AG04449 (cell line): ENCODE results near the gene SLC38A1.

Experiments used
- CTCF ChIA-PET: fragments of 350-600 bp; formaldehyde crosslinking; extraction: SDS; loops from one replicate; lab custom pipeline; 2021; ENCODE audit warnings: antibody characterized with exemption; lab: Yijun Ruan, JAX
- POLR2A ChIA-PET: fragments of 400-600, 350-600 bp; formaldehyde crosslinking; extraction: SDS; loops from one replicate; lab custom pipeline; 2020; ENCODE audit warnings: antibody characterized with exemption, inconsistent platforms; lab: Yijun Ruan, JAX
- DNase-seq: peaks from one replicate; pipeline ENCODE4 v3.0.0-alpha.2; 2010; ENCODE audit warnings: low read depth, low spot score
- H3K4me3 ChIP-seq: 2 replicates; pipeline ENCODE4 v1.5.1; 2011; ENCODE audit warnings: low read depth, mild to moderate bottlenecking, control low read depth, low read length
- CTCF ChIP-seq: IDR thresholded peaks from one replicate; pipeline ENCODE4 v1.5.1; 2011; ENCODE audit warnings: mild to moderate bottlenecking, moderate library complexity, low read length, control low read depth, inconsistent platforms; ENCODE audit not compliant: insufficient read depth; ENCODE audit errors: missing control alignments

Gene SLC38A1

GRCh38 chr12:46230983-46231382, 37.9 kb downstream of the SLC38A1 start:
- ChIA-PET POLR2A (no interaction called here), CTCF (no interaction called here)
- no peak overlapping the region for H3K4me3 ChIP-seq
- DNase-seq: no peak
- TF ChIP-seq CTCF: no peak

GRCh38 chr12:46230306-46230705, 38.5 kb downstream of the SLC38A1 start:
- ChIA-PET POLR2A (no interaction called here), CTCF (no interaction called here)
- no peak for DNase-seq
- TF ChIP-seq CTCF: no peak
- no peak overlapping the region for H3K4me3 ChIP-seq

- DNase-seq: no peak
- TF ChIP-seq CTCF: no peak
- H3K4me3 ChIP-seq: no peak overlapping the region
- ChIA-PET POLR2A (no interaction called here), CTCF (interaction anchor here (0.9 kb wide), 1 partner anchor 10 kb away, joined by 6 read pairs; no protein-coding TSS in a partner anchor)
Measured at GRCh38 chr12:46227616-46228015, 41.2 kb downstream of the SLC38A1 start.

- no peak for TF ChIP-seq CTCF
- CTCF ChIA-PET: interaction anchor here (1.4 to 1.5 kb wide), 2 partner anchors 35 to 39 kb away, joined by 3 read pairs; no protein-coding TSS in a partner anchor
- no peak overlapping the region for H3K4me3 ChIP-seq
- POLR2A ChIA-PET: no interaction called here
- DNase-seq: no peak
Measured at GRCh38 chr12:46224386-46224785, 44.5 kb downstream of the SLC38A1 start.

GRCh38 chr12:46223047-46223446, 45.8 kb downstream of the SLC38A1 start:
- ChIA-PET CTCF (no interaction called here), POLR2A (no interaction called here)
- no peak for DNase-seq
- no peak overlapping the region for H3K4me3 ChIP-seq
- TF ChIP-seq CTCF: no peak

GRCh38 chr12:46222636-46223035, 46.2 kb downstream of the SLC38A1 start:
- no peak overlapping the region for H3K4me3 ChIP-seq
- DNase-seq: no peak
- ChIA-PET POLR2A (no interaction called here), CTCF (no interaction called here)
- TF ChIP-seq CTCF: no peak
